NB4 (cell line): ENCODE measurements around the gene NT5C1A.

ENCODE experiments used
- DNase-seq: peaks from one replicate; pipeline ENCODE4 v3.0.0; 2010; ENCODE audit warnings: low read depth
- H3K4me3 ChIP-seq: one replicate; pipeline ENCODE4 v1.5.1; 2011; ENCODE audit warnings: mild to moderate bottlenecking, low read depth, low read length, moderate library complexity
- MYC ChIP-seq: IDR thresholded peaks from 2 replicates; pipeline ENCODE4 v1.6.1; 2011; ENCODE audit warnings: low read depth, low read length
- POLR2A ChIP-seq: IDR thresholded peaks from 2 replicates; pipeline ENCODE4 v1.6.1; 2011; ENCODE audit warnings: mild to moderate bottlenecking; ENCODE audit not compliant: insufficient read length; ENCODE audit errors: extremely low read depth
- TF ChIP-seq, protein P1 (sequence below): IDR thresholded peaks from 2 replicates; pipeline ENCODE4 v1.6.1; 2011; ENCODE audit warnings: low read depth, low read length
- TF ChIP-seq, protein P2 (sequence below): IDR thresholded peaks from one replicate; pipeline ENCODE4 v1.5.1; 2012; ENCODE audit warnings: low read depth, low read length

Gene NT5C1A

DNA sequence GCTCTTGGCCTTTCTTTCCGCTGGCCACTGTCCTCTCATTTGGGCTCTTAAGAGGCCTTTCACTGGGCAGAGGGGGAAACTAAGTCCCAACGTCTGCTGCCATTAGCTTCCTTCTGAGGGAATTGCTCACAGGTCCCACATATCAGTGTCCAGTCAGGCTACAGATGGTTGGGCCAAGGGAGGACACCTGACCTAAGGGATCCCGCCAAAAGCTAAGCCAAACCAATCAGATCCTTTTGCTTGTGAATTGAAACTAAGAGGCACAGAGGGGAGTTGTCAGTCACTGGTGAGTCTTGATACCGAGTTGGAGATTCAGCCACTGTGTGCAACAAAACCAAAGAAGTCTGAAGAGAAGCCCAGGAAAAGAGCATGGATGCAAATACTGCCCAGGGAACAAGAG is 5.7 kb upstream of the NT5C1A start:
- TF ChIP-seq, protein P1, sequence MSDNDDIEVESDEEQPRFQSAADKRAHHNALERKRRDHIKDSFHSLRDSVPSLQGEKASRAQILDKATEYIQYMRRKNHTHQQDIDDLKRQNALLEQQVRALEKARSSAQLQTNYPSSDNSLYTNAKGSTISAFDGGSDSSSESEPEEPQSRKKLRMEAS, result no peak
- TF ChIP-seq, protein P2, sequence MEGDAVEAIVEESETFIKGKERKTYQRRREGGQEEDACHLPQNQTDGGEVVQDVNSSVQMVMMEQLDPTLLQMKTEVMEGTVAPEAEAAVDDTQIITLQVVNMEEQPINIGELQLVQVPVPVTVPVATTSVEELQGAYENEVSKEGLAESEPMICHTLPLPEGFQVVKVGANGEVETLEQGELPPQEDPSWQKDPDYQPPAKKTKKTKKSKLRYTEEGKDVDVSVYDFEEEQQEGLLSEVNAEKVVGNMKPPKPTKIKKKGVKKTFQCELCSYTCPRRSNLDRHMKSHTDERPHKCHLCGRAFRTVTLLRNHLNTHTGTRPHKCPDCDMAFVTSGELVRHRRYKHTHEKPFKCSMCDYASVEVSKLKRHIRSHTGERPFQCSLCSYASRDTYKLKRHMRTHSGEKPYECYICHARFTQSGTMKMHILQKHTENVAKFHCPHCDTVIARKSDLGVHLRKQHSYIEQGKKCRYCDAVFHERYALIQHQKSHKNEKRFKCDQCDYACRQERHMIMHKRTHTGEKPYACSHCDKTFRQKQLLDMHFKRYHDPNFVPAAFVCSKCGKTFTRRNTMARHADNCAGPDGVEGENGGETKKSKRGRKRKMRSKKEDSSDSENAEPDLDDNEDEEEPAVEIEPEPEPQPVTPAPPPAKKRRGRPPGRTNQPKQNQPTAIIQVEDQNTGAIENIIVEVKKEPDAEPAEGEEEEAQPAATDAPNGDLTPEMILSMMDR, result no peak
- TF ChIP-seq POLR2A (no peak), MYC (no peak)
- no peak overlapping the region for H3K4me3 ChIP-seq
- no peak for DNase-seq

DNA sequence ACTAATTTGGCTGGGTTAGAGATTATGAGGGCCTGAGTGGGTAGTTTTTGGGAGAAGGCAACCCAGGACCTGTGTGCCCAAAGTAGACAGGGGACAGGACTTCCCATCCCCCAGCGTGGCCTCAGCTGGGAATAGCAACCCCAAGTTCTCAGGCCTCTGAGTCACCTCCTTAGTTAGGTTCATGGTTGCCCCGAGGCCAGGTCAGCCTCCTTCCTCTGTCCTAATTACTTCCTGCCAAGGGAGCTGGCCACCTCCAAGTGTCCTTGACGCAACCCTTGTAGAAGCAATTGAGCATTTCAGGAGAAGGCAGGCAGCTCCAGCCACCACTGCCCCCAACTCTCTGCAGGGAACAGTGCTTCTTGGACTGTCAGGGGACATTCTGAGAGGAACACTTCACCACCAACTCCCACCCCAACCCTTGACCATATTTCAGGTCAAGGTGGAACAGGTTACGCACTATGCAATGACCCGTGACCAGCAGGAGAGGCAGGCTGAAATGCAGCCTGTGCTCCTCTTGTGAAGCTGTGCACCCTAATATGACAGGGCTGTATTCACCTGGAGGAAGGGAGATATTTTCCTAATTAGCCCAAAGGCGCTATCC is 5.1 kb upstream of the NT5C1A start:
- TF ChIP-seq, protein P2, result no peak
- TF ChIP-seq MYC (no peak), POLR2A (no peak)
- TF ChIP-seq, protein P1, result no peak

DNA sequence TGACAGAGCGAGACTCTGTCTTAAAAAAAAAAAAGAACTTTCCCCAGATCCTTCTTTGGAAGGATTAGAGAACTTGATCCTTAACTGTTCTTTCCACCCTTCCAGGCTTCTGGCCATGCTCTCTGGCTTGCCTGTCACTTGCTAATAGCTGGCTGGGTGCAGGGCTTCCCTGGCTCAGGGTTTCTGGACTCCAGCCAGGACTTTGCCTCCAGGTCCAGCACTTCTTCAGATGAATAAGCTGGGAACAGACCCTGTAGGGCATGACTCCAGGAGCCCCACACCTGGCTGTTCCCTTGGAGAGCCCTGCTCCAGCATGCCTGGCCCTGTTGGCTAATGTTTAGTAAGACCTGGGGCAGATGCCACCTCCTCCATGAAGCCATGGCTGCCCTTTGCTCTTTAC is 3.3 kb upstream of the NT5C1A start:
- TF ChIP-seq MYC (no peak), POLR2A (no peak)
- TF ChIP-seq, protein P1, result no peak
- TF ChIP-seq, protein P2, result no peak
- no peak overlapping the region for H3K4me3 ChIP-seq
- no peak for DNase-seq

More for the DNA sequence above, 5.1 kb upstream of the NT5C1A start:
- H3K4me3 ChIP-seq, result no peak overlapping the region
- peak; percentile 46 for DNase-seq

DNA sequence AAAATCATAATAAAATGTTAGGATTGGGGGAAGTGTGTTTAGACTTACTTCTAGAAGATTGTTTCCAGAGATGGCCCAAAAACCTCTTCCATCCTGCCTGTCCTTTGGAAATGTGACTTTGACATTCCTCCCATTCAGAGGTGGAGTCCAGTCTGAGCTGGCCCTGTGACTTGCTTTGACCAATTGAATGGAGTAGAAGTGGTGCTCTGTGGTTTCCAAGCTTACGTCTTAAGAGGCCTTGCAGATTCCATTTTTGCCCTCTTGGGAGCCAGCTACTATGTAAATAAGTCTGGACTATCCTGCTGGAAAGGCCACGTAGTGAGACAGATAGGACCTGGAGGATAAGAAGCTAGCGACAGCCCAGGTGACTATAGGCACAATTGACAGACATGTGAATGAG is 1.3 kb upstream of the NT5C1A start:
- no peak for DNase-seq
- TF ChIP-seq POLR2A (no peak), MYC (no peak)
- TF ChIP-seq, protein P2, result no peak
- TF ChIP-seq, protein P1, result no peak
- no peak overlapping the region for H3K4me3 ChIP-seq

DNA sequence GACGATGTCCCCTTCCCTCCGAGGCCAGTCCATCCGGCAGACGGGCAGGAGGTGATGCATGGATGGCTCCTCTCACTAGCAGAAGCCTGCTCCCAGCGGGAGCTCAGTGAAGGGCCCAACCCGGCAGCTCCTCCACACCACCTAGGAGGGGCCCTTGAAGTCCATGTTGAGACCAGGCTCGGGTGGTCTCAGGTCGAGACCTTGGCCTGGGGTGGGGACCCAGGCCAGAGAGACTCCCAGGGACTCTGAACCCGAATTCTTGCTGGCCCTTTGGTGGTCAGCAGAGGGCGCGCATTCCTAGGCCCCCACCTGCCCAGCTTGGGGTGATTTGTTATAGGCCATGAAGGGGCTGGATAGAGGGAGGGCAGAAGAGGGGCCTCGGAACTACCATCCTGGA is 642 bp upstream of the NT5C1A start:
- DNase-seq, result no peak
- TF ChIP-seq, protein P2, result peak; percentile 38
- TF ChIP-seq MYC (no peak), POLR2A (no peak)
- H3K4me3 ChIP-seq, result no peak overlapping the region

DNA sequence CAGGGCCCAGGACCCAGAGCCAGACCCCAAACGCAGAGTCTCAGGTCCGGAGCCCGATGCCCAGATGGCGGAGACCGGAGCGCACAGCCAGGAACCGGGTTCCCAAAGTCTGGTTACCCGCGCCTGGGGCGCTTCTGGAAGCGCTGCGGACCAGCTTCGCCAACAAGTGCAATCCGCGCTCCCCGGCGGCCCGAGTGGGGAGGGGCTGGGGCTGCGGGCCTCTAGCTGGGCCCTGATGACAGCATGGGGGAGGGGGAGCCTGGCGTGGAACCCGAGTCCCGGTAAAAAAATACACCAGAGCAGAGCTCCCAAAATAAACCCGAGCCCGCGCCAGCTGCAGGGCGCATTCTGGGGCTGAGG is 494 bp downstream of the NT5C1A start:
- no peak overlapping the region for H3K4me3 ChIP-seq
- TF ChIP-seq, protein P1, result no peak
- TF ChIP-seq POLR2A (no peak), MYC (no peak)
- TF ChIP-seq, protein P2, result no peak
- DNase-seq, result no peak
